Amniotic epithelial cell (primary cell): ENCODE data around the gene GLT6D1.
"Not testable (repeated sequence)": the region's sequence is repeated elsewhere in the genome, so short reads cannot be mapped to it uniquely, and the experiment has no call there.

Source experiments
- DNase-seq: peaks from one replicate; pipeline ENCODE4 v3.0.0-alpha.2; 2010; ENCODE audit warnings: low read depth

Gene GLT6D1

GRCh38 chr9:135664801-135665794 is 25.8 kb upstream of the GLT6D1 start:
- no peak for DNase-seq

- no peak for DNase-seq
Observed at GRCh38 chr9:135664266-135664665, 24.9 kb upstream of the GLT6D1 start.

DNA sequence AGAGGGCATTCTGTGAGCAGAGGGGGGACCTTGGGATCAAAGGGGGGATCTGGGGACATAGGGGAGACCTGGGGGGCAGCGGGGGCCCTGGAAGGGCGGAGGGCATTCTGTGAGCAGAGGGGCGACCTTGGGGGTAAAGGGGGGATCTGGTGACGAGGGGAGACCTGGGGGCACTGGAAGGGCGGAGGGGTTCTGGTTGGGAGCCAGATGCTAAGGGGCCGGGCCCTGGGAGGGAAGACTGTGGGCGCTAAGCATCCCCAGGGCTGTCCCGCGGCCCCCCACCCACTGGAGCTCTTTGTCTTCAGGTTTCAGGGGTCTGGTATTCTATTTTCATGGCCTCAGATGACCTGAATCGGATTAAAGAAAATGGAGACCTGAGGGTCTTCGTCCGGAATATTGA is 24.5 kb upstream of the GLT6D1 start:
- DNase-seq = no peak

DNA sequence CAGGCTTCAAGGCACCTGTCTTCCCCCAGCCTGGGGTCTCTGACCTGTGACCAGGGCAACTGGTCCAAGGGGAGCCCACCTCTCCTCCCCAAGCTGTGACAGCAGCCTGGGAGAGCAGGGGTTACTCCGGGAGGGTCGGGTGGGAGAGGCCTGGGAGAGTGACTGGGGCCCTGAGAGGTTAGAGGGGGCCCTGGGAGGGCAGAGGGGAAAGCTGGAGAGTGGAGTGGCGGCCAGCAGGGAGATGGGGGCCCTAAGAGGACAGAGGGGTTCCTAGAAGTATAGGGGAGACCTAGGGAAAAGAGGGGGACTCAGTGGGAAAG is 24.1 kb upstream of the GLT6D1 start:
- no peak for DNase-seq

GRCh38 chr9:135662758-135663450 is 23.6 kb upstream of the GLT6D1 start, which contains the start of gene LCN9:
TSS of gene LCN9 (plus strand) at chr9:135663309. CDS start at chr9:135663322, 13 bp downstream.
- no peak for DNase-seq

DNA sequence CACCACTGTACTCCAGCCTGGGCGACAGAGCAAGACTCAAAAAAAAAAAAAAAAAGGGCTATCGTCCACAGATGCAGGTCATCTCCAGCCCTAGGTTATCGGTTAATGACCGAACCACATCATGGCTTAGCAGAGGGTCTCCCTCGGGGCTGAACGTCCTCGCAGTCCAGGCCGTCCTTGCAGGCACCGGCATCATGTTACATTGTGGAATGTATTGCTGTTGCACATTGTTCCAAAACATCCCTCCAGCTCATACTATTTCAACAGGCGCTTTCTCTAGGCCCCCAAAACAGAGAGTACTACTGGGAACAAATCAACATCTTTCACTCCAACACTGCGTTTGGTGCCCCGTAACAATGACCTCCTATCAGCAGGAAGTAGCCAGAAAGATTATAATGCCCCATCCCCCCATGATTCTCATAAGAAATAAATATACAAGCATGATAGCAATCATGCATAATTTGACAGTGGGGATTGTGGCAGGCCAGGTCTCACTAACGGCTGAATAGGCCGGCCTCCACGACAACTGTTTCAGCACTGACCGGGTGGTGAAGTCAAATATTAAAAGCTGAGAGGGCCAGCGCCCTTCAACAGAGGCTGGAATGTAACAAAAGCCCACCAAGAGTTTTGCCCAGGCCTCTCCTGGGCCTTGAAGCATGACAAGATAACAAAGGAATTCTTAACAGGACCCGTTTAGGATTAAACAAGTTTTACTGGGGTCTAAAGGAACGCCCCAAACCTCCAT is 22.6 kb upstream of the GLT6D1 start:
- DNase-seq = no peak

- no peak for DNase-seq
Observed at GRCh38 chr9:135660407-135660806, 21.1 kb upstream of the GLT6D1 start.

DNA sequence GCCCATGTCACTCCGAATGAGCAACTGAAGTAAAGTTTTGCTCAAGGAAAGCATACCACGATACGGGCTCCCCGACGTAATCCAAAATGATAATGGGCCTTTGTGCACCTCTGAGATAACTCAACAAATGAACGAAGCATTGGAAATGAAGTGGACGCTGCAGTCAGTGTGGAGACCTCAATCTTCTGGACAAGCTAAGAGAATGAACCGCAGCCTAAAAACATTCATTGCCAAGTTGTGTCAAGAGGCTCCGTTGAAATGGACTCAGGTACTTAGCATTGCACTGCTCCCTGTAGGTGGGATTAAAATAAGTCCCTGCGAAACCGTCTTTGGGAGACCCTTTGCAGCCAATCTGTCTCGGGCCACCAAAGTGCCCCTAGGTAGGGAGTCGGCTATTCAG is 19.9 kb upstream of the GLT6D1 start:
- no peak for DNase-seq

DNA sequence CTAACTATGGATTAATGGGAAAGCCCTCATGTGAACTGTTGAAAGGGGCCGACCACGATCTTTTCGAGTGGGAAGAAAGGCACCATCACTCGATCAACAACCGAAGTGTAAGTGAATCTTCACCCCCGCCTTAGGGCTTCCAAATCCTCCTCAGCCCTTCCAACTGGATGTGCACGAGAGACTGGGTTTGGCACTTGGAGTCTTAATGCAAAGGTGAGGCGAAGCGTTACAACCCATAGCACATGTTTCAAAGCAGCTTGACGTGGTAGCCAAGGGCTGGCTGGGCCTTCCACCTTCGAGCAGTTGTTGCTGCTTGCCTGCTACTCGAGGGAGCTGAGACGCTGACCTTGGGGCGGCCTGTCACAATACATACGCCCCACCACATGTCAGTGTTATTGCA is 18.1 kb upstream of the GLT6D1 start:
- no peak for DNase-seq

GRCh38 chr9:135655317-135655716 is 16.0 kb upstream of the GLT6D1 start:
- no peak for DNase-seq

DNA sequence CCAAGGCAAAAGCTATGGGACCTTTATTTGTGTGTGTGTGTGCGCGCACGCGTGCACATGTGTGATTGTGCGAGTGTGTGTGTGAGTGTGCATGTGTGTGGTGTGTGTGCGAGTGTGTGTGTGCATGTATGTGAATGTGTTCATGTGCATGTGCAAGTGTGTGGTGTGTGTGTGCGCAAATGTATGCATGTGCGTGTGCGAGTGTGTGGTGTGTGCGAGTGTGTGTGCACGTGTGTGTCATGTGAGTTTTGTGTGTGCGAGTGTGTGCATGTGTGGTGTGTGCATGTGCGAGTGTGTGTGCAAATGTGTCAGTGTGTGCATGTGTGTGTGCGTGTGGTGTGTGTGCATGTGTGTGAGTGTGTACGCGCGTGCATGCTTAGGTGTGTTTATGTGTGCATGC is 11.1 kb upstream of the GLT6D1 start:
- no peak for DNase-seq

- no peak for DNase-seq
Observed at GRCh38 chr9:135649508-135649907, 10.2 kb upstream of the GLT6D1 start.

- no peak for DNase-seq
Observed at GRCh38 chr9:135648494-135649410, 9.4 kb upstream of the GLT6D1 start.

DNA sequence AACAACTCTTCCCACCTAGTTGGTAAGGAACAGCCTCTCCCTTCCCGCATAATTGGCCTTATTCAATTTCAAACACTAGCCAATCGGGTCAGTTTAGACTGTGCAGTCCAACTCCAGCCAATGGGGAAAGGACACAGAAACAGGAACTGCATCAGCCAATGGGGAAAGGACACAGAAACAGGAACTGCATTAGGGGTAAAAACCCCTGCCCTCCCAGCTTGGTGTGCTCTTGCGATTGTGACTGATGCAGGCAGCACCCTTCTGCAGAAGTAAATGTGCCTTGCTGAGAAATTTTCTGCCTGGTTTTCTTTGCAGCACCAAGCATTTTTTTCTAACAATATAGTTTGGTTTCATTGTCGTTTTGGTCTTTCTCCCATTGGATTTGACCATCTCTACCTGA is 8.5 kb upstream of the GLT6D1 start:
- DNase-seq = peak; percentile 2

DNA sequence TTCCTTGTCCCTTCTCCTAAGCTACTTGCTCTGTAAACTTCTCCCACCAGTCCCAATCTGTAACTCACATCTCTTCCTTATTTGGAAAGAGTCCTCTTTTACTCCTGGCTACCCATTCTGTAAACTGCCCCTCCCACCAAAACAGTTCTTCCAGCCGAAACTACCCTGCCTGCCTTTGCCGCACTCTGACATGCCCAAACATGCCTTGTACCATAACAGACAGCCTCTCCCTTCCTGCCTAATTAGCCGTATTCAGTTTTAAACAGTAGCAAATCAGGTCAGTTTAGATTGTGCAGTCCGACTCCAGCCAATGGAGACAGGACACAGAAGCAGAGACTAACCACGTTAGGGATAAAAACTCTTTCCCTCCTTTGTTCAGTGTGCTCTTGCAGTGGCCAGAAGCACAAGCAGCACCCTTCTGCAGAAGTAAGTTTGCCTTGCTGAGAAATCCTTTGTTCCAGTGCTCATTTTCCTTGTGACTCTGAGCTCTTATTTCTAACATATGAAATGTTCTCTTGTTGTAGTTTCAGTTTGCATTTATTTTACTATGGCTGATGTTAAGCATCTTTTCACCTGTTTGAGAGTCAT is 5.4 kb upstream of the GLT6D1 start:
- DNase-seq = no peak

- DNase-seq = peak; percentile 5
Observed at GRCh38 chr9:135641745-135642144, 2.4 kb upstream of the GLT6D1 start.

GRCh38 chr9:135641047-135641446 is 1.7 kb upstream of the GLT6D1 start:
- DNase-seq = no peak

DNA sequence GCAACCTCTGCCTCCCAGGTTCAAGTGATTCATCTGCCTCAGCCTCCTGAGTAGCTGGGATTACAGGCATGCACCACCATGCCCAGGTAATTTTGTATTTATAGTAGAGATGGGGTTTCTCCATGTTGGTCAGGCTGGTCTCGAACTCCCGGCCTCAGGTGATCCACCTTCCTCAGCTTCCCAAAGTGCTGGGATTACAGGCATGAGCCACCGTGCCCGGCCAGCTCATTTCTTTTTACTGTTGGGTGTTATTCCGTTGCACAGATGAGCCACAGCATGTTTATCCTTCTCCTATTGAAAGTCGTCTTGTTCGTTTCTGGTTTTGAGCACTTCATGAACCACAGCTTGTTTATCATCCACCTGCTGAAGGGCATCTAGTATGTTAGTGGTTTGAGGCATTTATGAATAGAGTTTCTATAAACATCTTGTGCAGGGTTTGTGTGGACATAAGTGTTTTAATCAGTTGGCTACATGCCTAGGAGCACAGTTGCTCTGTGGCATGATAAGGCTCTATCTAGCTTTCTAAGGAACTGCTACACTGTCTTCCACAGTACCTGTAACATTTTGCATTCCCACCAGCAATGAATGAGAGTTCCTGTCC is 2.3 kb downstream of the GLT6D1 start:
- DNase-seq = not testable (repeated sequence)

DNA sequence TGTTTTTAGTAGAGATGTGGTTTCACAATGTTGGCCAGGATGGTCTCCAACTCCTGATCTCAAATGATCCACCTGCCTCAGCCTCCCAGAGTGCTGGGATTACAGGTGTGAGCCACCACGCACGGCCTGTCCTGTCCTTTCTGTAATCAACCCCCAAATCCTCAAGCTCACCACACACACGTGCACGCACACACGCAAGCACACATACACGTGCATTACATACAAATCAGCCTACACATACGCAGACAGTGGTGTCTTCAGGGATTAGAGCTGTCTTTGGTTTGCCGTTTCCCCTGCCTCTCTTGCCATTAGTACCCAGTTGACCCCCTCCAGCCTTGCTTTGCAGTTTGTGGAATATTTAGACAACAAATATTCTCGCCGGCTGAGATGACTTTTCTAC is 6.5 kb downstream of the GLT6D1 start:
- DNase-seq = no peak

GRCh38 chr9:135624282-135624681 is 15.1 kb downstream of the GLT6D1 start:
- no peak for DNase-seq
